Measurements from ENCODE around the gene EFNA2. TPM values are rescaled to one million over a fixed set of nuclear protein-coding genes. Genes with fewer than 3 reads are reported as not detected.
"Not testable (repeated sequence)": the region's sequence is repeated elsewhere in the genome, so short reads cannot be mapped to it uniquely, and the experiment has no call there.

Gene EFNA2
- total RNA-seq, 1 donor from 2014 or later: 28.0 TPM

- DNase-seq (ENCODE audit: low read depth, low spot score): peak; percentile 46
- Mint-ChIP-seq H3K27ac (ENCODE audit: unreplicated experiment) (peak overlapping the region; percentile 93), H3K4me1 (peaks cover 6% of the 10 kb centered on the region), H3K4me3 (peak overlapping the region; percentile 5), H3K36me3 (ENCODE audit: low read depth) (no peaks in the 10 kb centered on the region), H3K9me3 (no peaks in the 10 kb centered on the region), H3K27me3 (ENCODE audit: low read depth) (no peaks in the 10 kb centered on the region)
- no peak for TF ChIP-seq CTCF (conservative IDR thresholded peaks at IDR 0.05)
These were observed 17.0 kb downstream of the EFNA2 start for GRCh38 chr19:1302533-1303239.

- Mint-ChIP-seq H3K27me3 (ENCODE audit: low read depth) (no peaks in the 10 kb centered on the region), H3K4me1 (peaks cover 6% of the 10 kb centered on the region), H3K36me3 (ENCODE audit: low read depth) (no peaks in the 10 kb centered on the region), H3K9me3 (no peaks in the 10 kb centered on the region), H3K4me3 (no peak overlapping the region), H3K27ac (ENCODE audit: unreplicated experiment) (no peak overlapping the region)
- no peak for DNase-seq (ENCODE audit: low read depth, low spot score)
- no peak for TF ChIP-seq CTCF (conservative IDR thresholded peaks at IDR 0.05)
These were observed 18.7 kb downstream of the EFNA2 start for GRCh38 chr19:1304197-1304924.

GRCh38 chr19:1305354-1305753, 19.7 kb downstream of the EFNA2 start:
- H3K4me1 Mint-ChIP-seq; H3K4me3 Mint-ChIP-seq; H3K27me3 Mint-ChIP-seq (ENCODE audit: low read depth); DNase-seq (ENCODE audit: low read depth, low spot score); H3K36me3 Mint-ChIP-seq (ENCODE audit: low read depth); H3K27ac Mint-ChIP-seq (ENCODE audit: unreplicated experiment); H3K9me3 Mint-ChIP-seq: not testable (repeated sequence)

GRCh38 chr19:1307320-1307719, 21.6 kb downstream of the EFNA2 start:
- no peak for DNase-seq (ENCODE audit: low read depth, low spot score)
- H3K9me3 Mint-ChIP-seq: no peaks in the 10 kb centered on the region
- H3K36me3 Mint-ChIP-seq (ENCODE audit: low read depth): no peaks in the 10 kb centered on the region
- H3K27ac Mint-ChIP-seq (ENCODE audit: unreplicated experiment): no peak overlapping the region
- H3K4me1 Mint-ChIP-seq: peaks cover 6% of the 10 kb centered on the region
- no peaks in the 10 kb centered on the region for H3K27me3 Mint-ChIP-seq (ENCODE audit: low read depth)
- H3K4me3 Mint-ChIP-seq: no peak overlapping the region
- TF ChIP-seq CTCF (conservative IDR thresholded peaks at IDR 0.05): no peak

GRCh38 chr19:1307755-1308303, 22.2 kb downstream of the EFNA2 start:
- H3K9me3 Mint-ChIP-seq: no peaks in the 10 kb centered on the region
- no peak for TF ChIP-seq CTCF (conservative IDR thresholded peaks at IDR 0.05)
- no peak for DNase-seq (ENCODE audit: low read depth, low spot score)
- H3K4me3 Mint-ChIP-seq: no peak overlapping the region
- no peak overlapping the region for H3K27ac Mint-ChIP-seq (ENCODE audit: unreplicated experiment)
- H3K4me1 Mint-ChIP-seq: peaks cover 4% of the 10 kb centered on the region
- no peaks in the 10 kb centered on the region for H3K27me3 Mint-ChIP-seq (ENCODE audit: low read depth)
- no peaks in the 10 kb centered on the region for H3K36me3 Mint-ChIP-seq (ENCODE audit: low read depth)

- no peak for TF ChIP-seq CTCF (conservative IDR thresholded peaks at IDR 0.05)
- no peaks in the 10 kb centered on the region for H3K4me1 Mint-ChIP-seq
- H3K9me3 Mint-ChIP-seq: no peaks in the 10 kb centered on the region
These were observed 23.0 kb downstream of the EFNA2 start for GRCh38 chr19:1308718-1309117.

More at GRCh38 chr19:1308718-1309117, 23.0 kb downstream of the EFNA2 start:
- no peak overlapping the region for H3K27ac Mint-ChIP-seq (ENCODE audit: unreplicated experiment)
- no peak for DNase-seq (ENCODE audit: low read depth, low spot score)
- H3K36me3 Mint-ChIP-seq (ENCODE audit: low read depth): no peaks in the 10 kb centered on the region
- no peak overlapping the region for H3K4me3 Mint-ChIP-seq
- no peaks in the 10 kb centered on the region for H3K27me3 Mint-ChIP-seq (ENCODE audit: low read depth)

All from neural crest cell (in vitro differentiated cells).